Right lobe of liver (tissue), 6 donors: ENCODE measurements around the gene NCAPH2. TPM values are rescaled to one million over a fixed set of nuclear protein-coding genes. Genes with fewer than 3 reads are reported as not detected.

Experiments
- ATAC-seq, 4 donors: fragments of 200-7000 bp; cut with Tn5 transposase; one replicate each; pipeline ENCODE4 v1.9.1; 2020; ENCODE audit warnings: mild to moderate bottlenecking in 4 of 4, moderate library complexity in 4 of 4
- DNase-seq, 3 donors: peaks; one replicate each; pipeline ENCODE4 v3.0.0-alpha.2; 2020
- H3K27ac ChIP-seq, 3 donors: fragments of 200-600 bp; one replicate each; pipeline ENCODE4 v1.8.0; 2022
- H3K27me3 ChIP-seq, 2 donors: fragments of 200-600 bp; one replicate each; pipeline ENCODE4 v1.8.0; 2022
- H3K36me3 ChIP-seq, 4 donors: fragments of 200-600 bp; sonication (generic) in 1 of 4; one replicate each; pipeline versions ENCODE4 v1.5.1 to v1.8.0; 2017 to 2022; ENCODE audit warnings: control low read depth in 1 of 4
- H3K4me1 ChIP-seq, 4 donors: fragments of 200-600 bp; sonication (generic) in 1 of 4; one replicate each; pipeline versions ENCODE4 v1.5.1 to v1.8.0; 2017 to 2022; ENCODE audit warnings: control low read depth in 1 of 4
- H3K4me3 ChIP-seq, 3 donors: fragments of 200-600 bp; one replicate each; pipeline ENCODE4 v1.8.0; 2022
- H3K9me3 ChIP-seq, 4 donors: fragments of 200-600 bp; sonication (generic) in 1 of 4; one replicate each; pipeline versions ENCODE4 v1.5.1 to v1.8.0; 2017 to 2022; ENCODE audit warnings: control low read depth in 1 of 4
- POLR2A ChIP-seq: fragments of 450-650 bp; IDR thresholded peaks from one replicate; pipeline ENCODE4 v1.6.1; 2017; ENCODE audit warnings: antibody characterized with exemption, mild to moderate bottlenecking
- WGBS: methylation state at CpG from one replicate; pipeline ENCODE4 v1.1.6; 2018; ENCODE audit warnings: low coverage, low lambda C conversion rate; ENCODE audit not compliant: insufficient coverage; ENCODE audit errors: missing lambda C conversion rate; 5-methylcytosine and 5-hydroxymethylcytosine counted together
- intact Hi-C, 2 donors: fragments of 100-400 bp; cut with DNase I; formaldehyde crosslinking; loops; one replicate each; pipeline versions ENCODE4 v1.11.2 to v1.14.1; 2022
- total RNA-seq, 6 experiments: library from RNA; depleted of rRNA in 2 of 6; stranded (reverse); fragments of >200 nt in 2 of 6; fragmentation: NEBNext Ultra II Directional in 3 of 6; extraction: Animal tissue kit (Norgen Biotek cat#: 25700) in 3 of 6; gene quantifications; one replicate each; pipeline versions ENCODE4 v1.1.0 to v1.2.4, GENCODE V29; 2016 to 2023
- TF ChIP-seq, protein P1 (sequence below), 4 donors: fragments of 200-600 bp in 3 of 4; fragments of 450-650 bp in 1 of 4; IDR thresholded peaks; one replicate each; pipeline versions ENCODE4 v1.5.1 to v1.8.0; 2016 to 2022; ENCODE audit warnings: antibody characterized with exemption in 4 of 4, mild to moderate bottlenecking in 2 of 4
- donor health status: DM: no; HTN: yes; CAD: no.
- donor health status: DM: no; HTN: no; CAD: no.
- donor health status: DM: no; HTN: no; CAD: no.
- donor health status: DM: no; HTN: yes; CAD: no.
- donor health status: DM: no; HTN: yes; CAD: no.

The NCAPH2 gene
- total RNA-seq, 6 experiments from 2014 or later: 11.4 to 17.3 (median 13.9) TPM

DNA sequence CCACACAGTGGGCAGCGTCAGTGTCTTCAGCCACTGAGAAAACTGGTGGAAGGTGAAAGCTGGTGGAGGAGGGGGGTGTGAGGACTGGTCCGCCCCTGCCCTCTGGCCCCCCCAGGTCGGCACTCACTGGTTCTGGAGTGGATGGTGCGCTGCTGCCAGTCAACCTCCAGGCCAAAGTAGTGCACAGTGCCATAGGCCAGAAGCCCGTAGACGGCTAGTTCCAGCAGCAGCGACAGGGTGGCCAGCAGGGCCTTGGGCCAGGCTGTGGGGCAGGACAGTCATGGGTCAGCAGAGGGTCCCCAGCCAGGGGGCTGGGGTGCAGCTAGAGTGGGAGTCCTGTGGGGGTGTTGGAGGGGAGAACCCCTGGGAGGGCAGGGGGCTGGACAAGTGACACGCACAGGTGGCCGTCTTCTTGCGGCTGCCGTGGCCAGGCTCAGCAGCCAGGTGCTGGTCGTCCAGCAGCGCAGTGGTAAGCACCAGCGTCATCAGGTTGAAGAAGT, 2.7 kb upstream of the NCAPH2 start:
- TF ChIP-seq, protein P1, sequence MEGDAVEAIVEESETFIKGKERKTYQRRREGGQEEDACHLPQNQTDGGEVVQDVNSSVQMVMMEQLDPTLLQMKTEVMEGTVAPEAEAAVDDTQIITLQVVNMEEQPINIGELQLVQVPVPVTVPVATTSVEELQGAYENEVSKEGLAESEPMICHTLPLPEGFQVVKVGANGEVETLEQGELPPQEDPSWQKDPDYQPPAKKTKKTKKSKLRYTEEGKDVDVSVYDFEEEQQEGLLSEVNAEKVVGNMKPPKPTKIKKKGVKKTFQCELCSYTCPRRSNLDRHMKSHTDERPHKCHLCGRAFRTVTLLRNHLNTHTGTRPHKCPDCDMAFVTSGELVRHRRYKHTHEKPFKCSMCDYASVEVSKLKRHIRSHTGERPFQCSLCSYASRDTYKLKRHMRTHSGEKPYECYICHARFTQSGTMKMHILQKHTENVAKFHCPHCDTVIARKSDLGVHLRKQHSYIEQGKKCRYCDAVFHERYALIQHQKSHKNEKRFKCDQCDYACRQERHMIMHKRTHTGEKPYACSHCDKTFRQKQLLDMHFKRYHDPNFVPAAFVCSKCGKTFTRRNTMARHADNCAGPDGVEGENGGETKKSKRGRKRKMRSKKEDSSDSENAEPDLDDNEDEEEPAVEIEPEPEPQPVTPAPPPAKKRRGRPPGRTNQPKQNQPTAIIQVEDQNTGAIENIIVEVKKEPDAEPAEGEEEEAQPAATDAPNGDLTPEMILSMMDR (IDR thresholded peaks at IDR 0.05): no peak
- TF ChIP-seq POLR2A: no peak
- WGBS: 100% methylated on average over 1 of the region's 14 CpGs
- Histone ChIP-seq H3K4me1 (peaks cover 0 to 10% (median 4%) of the 10 kb centered on the region in 4 donors), H3K9me3 (no peaks in the 10 kb centered on the region), H3K27me3 (no peaks in the 10 kb centered on the region), H3K4me3 (no peak overlapping the region), H3K36me3 (peaks cover 0 to 17% (median 3%) of the 10 kb centered on the region in 4 donors), H3K27ac (no peak overlapping the region)
- intact Hi-C loops: no loop called here
- ATAC-seq: no peak
- DNase-seq: no peak

GRCh38 chr22:50505776-50506610, 2.0 kb upstream of the NCAPH2 start:
- H3K9me3 ChIP-seq: no peaks in the 10 kb centered on the region
- TF ChIP-seq, protein P1 (IDR thresholded peaks at IDR 0.05): no peak
- TF ChIP-seq POLR2A: no peak
- peaks cover 0 to 10% (median 4%) of the 10 kb centered on the region in 4 donors for H3K4me1 ChIP-seq
- H3K27ac ChIP-seq: no peak overlapping the region
- WGBS: 85% methylated on average over 5 of the region's 41 CpGs
- DNase-seq: peak in 1 of 3 donors; percentile 44
- ATAC-seq: no peak
- no peaks in the 10 kb centered on the region for H3K27me3 ChIP-seq
- H3K36me3 ChIP-seq: peaks cover 0 to 17% (median 3%) of the 10 kb centered on the region in 4 donors
- peak overlapping the region in 1 of 3 donors; percentile 93 for H3K4me3 ChIP-seq
- intact Hi-C loops: no loop called here

- peak in 3 of 4 donors; percentile 0 to 8 (median 1) for ATAC-seq
- no peaks in the 10 kb centered on the region for H3K9me3 ChIP-seq
- peak overlapping the region; percentile 90 to 93 (median 93) for H3K4me3 ChIP-seq
- H3K27ac ChIP-seq: peak overlapping the region; percentile 47 to 69 (median 64)
- peaks cover 0 to 17% (median 3%) of the 10 kb centered on the region in 4 donors for H3K36me3 ChIP-seq
- H3K27me3 ChIP-seq: no peaks in the 10 kb centered on the region
- intact Hi-C loops: no loop called here
- peak in 1 of 3 donors; percentile 56 for DNase-seq
- H3K4me1 ChIP-seq: peaks cover 0 to 10% (median 4%) of the 10 kb centered on the region in 4 donors
- WGBS: 3% methylated on average over 4 of the region's 21 CpGs
- TF ChIP-seq, protein P1 (IDR thresholded peaks at IDR 0.05): no peak
- TF ChIP-seq POLR2A: no peak
Observed at GRCh38 chr22:50506611-50507420, 1.2 kb upstream of the NCAPH2 start.

DNA sequence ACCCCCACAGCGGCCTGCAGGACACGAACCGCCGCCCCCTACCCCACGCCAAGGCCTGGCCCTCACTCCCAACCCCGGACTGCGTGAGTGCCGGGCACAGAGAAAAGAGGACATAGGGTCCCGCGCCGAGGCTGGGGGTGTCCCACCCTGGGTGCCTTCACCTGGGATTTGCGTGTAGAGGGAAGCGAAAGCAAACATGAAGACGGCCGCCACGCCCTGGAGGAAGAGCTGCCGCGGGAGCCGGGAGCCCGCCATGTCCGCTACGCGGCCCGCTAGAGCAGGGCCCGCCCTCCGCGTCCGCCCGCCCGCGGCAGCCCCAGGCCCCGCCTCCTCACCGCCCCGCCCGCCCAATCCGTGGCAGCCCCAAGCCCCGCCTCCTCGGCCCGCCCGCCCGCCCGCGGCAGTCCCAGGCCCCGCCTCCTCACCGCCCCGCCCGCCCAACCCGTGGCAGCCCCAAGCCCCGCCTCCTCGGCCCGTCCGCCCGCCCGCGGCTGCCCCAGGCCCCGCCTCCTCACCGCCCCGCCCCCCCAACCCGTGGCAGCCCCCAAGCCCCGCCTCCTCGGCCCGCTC, 518 bp upstream of the NCAPH2 start, which contains the start of gene LMF2:
Gene LMF2, minus strand, starts transcription at position 282 of the 570 bp plus-strand sequence. Its CDS starts 27 bp downstream, at position 255.
- peak; percentile 51 for TF ChIP-seq POLR2A
- TF ChIP-seq, protein P1 (IDR thresholded peaks at IDR 0.05): no peak

More for the DNA sequence above, 518 bp upstream of the NCAPH2 start, which contains the start of gene LMF2:
- peak within 1 kb of the TSS; percentile 70 to 78 (median 73) for H3K27ac ChIP-seq
- WGBS: 1% methylated on average over 16 of the region's 62 CpGs
- H3K4me1 ChIP-seq: peaks cover 0 to 10% (median 4%) of the 10 kb centered on the region in 4 donors
- intact Hi-C loops: no loop called here
- no peaks in the 10 kb centered on the region for H3K27me3 ChIP-seq
- no peaks in the 10 kb centered on the region for H3K9me3 ChIP-seq
- peak; percentile 91 to 95 (median 95) for DNase-seq
- peak; percentile 78 to 85 (median 82) for ATAC-seq
- peak within 1 kb of the TSS; percentile 90 to 93 (median 93) for H3K4me3 ChIP-seq
- H3K36me3 ChIP-seq: peaks cover 0 to 16% (median 3%) of the 10 kb centered on the region in 4 donors
